Progenitor cell of endocrine pancreas (in vitro differentiated cells): Measurements from ENCODE around the gene MYB. TPM values are rescaled to one million over a fixed set of nuclear protein-coding genes. Genes with fewer than 3 reads are reported as not detected.

ENCODE experiments used
- DNase-seq: peaks from one replicate; pipeline ENCODE4 v3.0.0; 2021; ENCODE audit warnings: low spot score; ENCODE audit not compliant: unreplicated experiment
- H3K27ac Mint-ChIP-seq: 2 replicates; pipeline ENCODE4 v1.8.0; 2021; ENCODE audit warnings: mild to moderate bottlenecking, moderate library complexity, mixed read lengths
- H3K27me3 Mint-ChIP-seq: 2 replicates; pipeline ENCODE4 v1.8.0; 2021; ENCODE audit warnings: mixed read lengths
- H3K36me3 Mint-ChIP-seq: 2 replicates; pipeline ENCODE4 v1.8.0; 2022; ENCODE audit warnings: mixed read lengths; ENCODE audit not compliant: insufficient read depth
- H3K4me1 Mint-ChIP-seq: 2 replicates; pipeline ENCODE4 v1.8.0; 2021; ENCODE audit warnings: low read depth, mixed read lengths
- H3K4me3 Mint-ChIP-seq: 2 replicates; pipeline ENCODE4 v1.8.0; 2021; ENCODE audit warnings: low read depth, mild to moderate bottlenecking, moderate library complexity, mixed read lengths
- H3K9me3 Mint-ChIP-seq: 2 replicates; pipeline ENCODE4 v1.8.0; 2021; ENCODE audit warnings: low read depth, mixed read lengths
- CTCF ChIP-seq: fragments of 200-600 bp; sonication (generic); IDR thresholded peaks from one replicate; pipeline ENCODE4 v1.5.0; 2021; ENCODE audit warnings: antibody characterized with exemption, mild to moderate bottlenecking; ENCODE audit not compliant: unreplicated experiment
- total RNA-seq: library from RNA; stranded (reverse); gene quantifications from 2 replicates; pipeline ENCODE4 v1.2.1, GENCODE V29; 2021

MYB gene
- total RNA-seq, 1 donor from 2014 or later = 5.6 TPM

GRCh38 chr6:135250234-135250633 lies 69.1 kb downstream of the MYB start:
- H3K9me3 Mint-ChIP-seq = no peaks in the 10 kb centered on the region
- H3K4me3 Mint-ChIP-seq = no peak overlapping the region
- TF ChIP-seq CTCF = no peak
- H3K27me3 Mint-ChIP-seq = peaks cover 4% of the 10 kb centered on the region
- H3K36me3 Mint-ChIP-seq = no peaks in the 10 kb centered on the region
- H3K4me1 Mint-ChIP-seq = peaks cover 18% of the 10 kb centered on the region
- no peak for DNase-seq
- no peak overlapping the region for H3K27ac Mint-ChIP-seq

- H3K27ac Mint-ChIP-seq = no peak overlapping the region
- peaks cover 18% of the 10 kb centered on the region for H3K4me1 Mint-ChIP-seq
- no peaks in the 10 kb centered on the region for H3K9me3 Mint-ChIP-seq
- peaks cover 4% of the 10 kb centered on the region for H3K27me3 Mint-ChIP-seq
- no peak overlapping the region for H3K4me3 Mint-ChIP-seq
- H3K36me3 Mint-ChIP-seq = no peaks in the 10 kb centered on the region
- TF ChIP-seq CTCF = no peak
- DNase-seq = no peak
Measured at GRCh38 chr6:135250751-135251497, 69.8 kb downstream of the MYB start.

GRCh38 chr6:135251498-135252441 lies 70.7 kb downstream of the MYB start:
- Mint-ChIP-seq H3K27ac (peak overlapping the region; percentile 85), H3K4me3 (no peak overlapping the region), H3K9me3 (no peaks in the 10 kb centered on the region), H3K27me3 (peaks cover 4% of the 10 kb centered on the region), H3K4me1 (peaks cover 18% of the 10 kb centered on the region), H3K36me3 (no peaks in the 10 kb centered on the region)
- TF ChIP-seq CTCF = no peak
- DNase-seq = no peak

- no peak for DNase-seq
- H3K36me3 Mint-ChIP-seq = no peaks in the 10 kb centered on the region
- H3K27me3 Mint-ChIP-seq = peaks cover 7% of the 10 kb centered on the region
- peaks cover 20% of the 10 kb centered on the region for H3K4me1 Mint-ChIP-seq
- H3K9me3 Mint-ChIP-seq = no peaks in the 10 kb centered on the region
- no peak overlapping the region for H3K27ac Mint-ChIP-seq
- no peak for TF ChIP-seq CTCF
- no peak overlapping the region for H3K4me3 Mint-ChIP-seq
Measured at GRCh38 chr6:135254471-135254870, 73.4 kb downstream of the MYB start.

GRCh38 chr6:135256866-135257265 lies 75.8 kb downstream of the MYB start:
- Mint-ChIP-seq H3K4me1 (peaks cover 7% of the 10 kb centered on the region), H3K27me3 (peaks cover 11% of the 10 kb centered on the region), H3K36me3 (no peaks in the 10 kb centered on the region), H3K9me3 (no peaks in the 10 kb centered on the region), H3K27ac (no peak overlapping the region), H3K4me3 (no peak overlapping the region)
- DNase-seq = no peak
- no peak for TF ChIP-seq CTCF
